Endothelial cell of umbilical vein (primary cell): ENCODE data around the gene R3HDM1. TPM values are rescaled to one million over a fixed set of nuclear protein-coding genes. Genes with fewer than 3 reads are reported as not detected.
A peak's percentile ranks its signal among the peaks of the same experiment; 100 is the strongest.

ENCODE experiments used
- BruUV-seq: library from RNA; stranded (reverse); fragments of 400-500 nt; replicated peaks from 2 replicates; lab custom pipeline; 2021; lab: Mats Ljungman, UMichigan
- CTCF ChIA-PET: fragments of 300-600, 350-600 bp; sonication (Branson Sonifier 250); formaldehyde crosslinking; loops from one replicate; lab custom pipeline; 2021; ENCODE audit warnings: antibody characterized with exemption, inconsistent platforms; lab: Charles Lee
- POLR2A ChIA-PET: fragments of 300-600, 350-600 bp; sonication (Branson Sonifier 250); formaldehyde crosslinking; loops from one replicate; lab custom pipeline; 2021; ENCODE audit warnings: antibody characterized with exemption, inconsistent platforms; lab: Charles Lee
- DNase-seq: peaks from one replicate; pipeline ENCODE4 v3.0.0-alpha.2; 2011; ENCODE audit warnings: low read depth, low spot score
- FAIRE-seq: peaks from 2 replicates; lab custom pipeline; 2011; peaks lifted over from hg19 to GRCh38; lab: Jason Lieb, UNC
- H2AFZ ChIP-seq: 2 replicates; pipeline ENCODE4 v1.6.0; 2012; ENCODE audit warnings: low read depth, low read length, control low read depth, inconsistent platforms
- H3K27ac ChIP-seq: 2 replicates; pipeline ENCODE4 v1.5.1; 2011; ENCODE audit warnings: low read depth, mild to moderate bottlenecking, control low read depth, low read length, moderate library complexity; ENCODE audit not compliant: insufficient read depth
- H3K27me3 ChIP-seq, 2 experiments: 2 replicates each; pipeline versions ENCODE4 v1.6.0 to v1.6.1; 2011; ENCODE audit warnings: low read length in 2 of 2, mixed read lengths in 1 of 2; ENCODE audit not compliant: control insufficient read depth in 2 of 2, insufficient read depth in 2 of 2
- H3K36me3 ChIP-seq, 2 experiments: 2 replicates in 1 of 2; 3 replicates in 1 of 2; pipeline ENCODE4 v1.5.1; 2011; ENCODE audit warnings: low read length in 2 of 2, mild to moderate bottlenecking in 1 of 2, moderate library complexity in 1 of 2; ENCODE audit not compliant: control insufficient read depth in 2 of 2, insufficient read depth in 2 of 2; ENCODE audit errors: extremely low read depth in 1 of 2
- H3K4me1 ChIP-seq: 3 replicates; pipeline ENCODE4 v1.5.1; 2011; ENCODE audit warnings: mild to moderate bottlenecking, low read length; ENCODE audit not compliant: control insufficient read depth, insufficient read depth; ENCODE audit errors: extremely low read depth
- H3K4me2 ChIP-seq: 2 replicates; pipeline ENCODE4 v1.6.1; 2011; ENCODE audit warnings: low read length, control low read depth, mixed read lengths; ENCODE audit not compliant: insufficient read depth
- H3K4me3 ChIP-seq, 3 experiments: fragments of 200-600 bp in 1 of 3; sonication (generic), shearing (Covaris generic) in 1 of 3; replicated peaks in 1 of 3; 2 replicates each; pipeline ENCODE4 v1.5.1; 2011 to 2016; ENCODE audit warnings: control low read depth in 3 of 3, low read length in 3 of 3, mild to moderate bottlenecking in 2 of 3, inconsistent platforms in 1 of 3, low read depth in 1 of 3, moderate library complexity in 1 of 3; ENCODE audit not compliant: insufficient read depth in 1 of 3
- H3K79me2 ChIP-seq: 2 replicates; pipeline ENCODE4 v1.6.0; 2012; ENCODE audit warnings: low read length, inconsistent platforms; ENCODE audit not compliant: control insufficient read depth, insufficient read depth
- H3K9ac ChIP-seq: replicated peaks from 2 replicates; pipeline ENCODE3; 2011; ENCODE audit warnings: low read length, control low read depth; ENCODE audit not compliant: insufficient read depth; ENCODE audit errors: extremely low read depth
- H3K9me1 ChIP-seq: replicated peaks from 3 replicates; pipeline ENCODE4 v1.6.0; 2011; ENCODE audit warnings: mild to moderate bottlenecking, low read length; ENCODE audit not compliant: control insufficient read depth, insufficient read depth; ENCODE audit errors: extremely low read depth
- H3K9me3 ChIP-seq: replicated peaks from 2 replicates; pipeline ENCODE4 v1.5.1; 2012; ENCODE audit warnings: low read length, inconsistent platforms; ENCODE audit not compliant: control insufficient read depth, insufficient read depth
- H4K20me1 ChIP-seq: replicated peaks from 2 replicates; pipeline ENCODE3; 2011; ENCODE audit warnings: mild to moderate bottlenecking, low read length; ENCODE audit not compliant: control insufficient read depth, insufficient read depth; ENCODE audit errors: extremely low read depth
- GATA2 ChIP-seq: IDR thresholded peaks from 2 replicates; pipeline ENCODE4 v1.7.0; 2011; ENCODE audit warnings: low read depth, mild to moderate bottlenecking, moderate library complexity, mixed read lengths, low read length; ENCODE audit not compliant: insufficient read length, insufficient read depth
- JUN ChIP-seq: IDR thresholded peaks from 2 replicates; pipeline ENCODE4 v1.6.1; 2011; ENCODE audit warnings: borderline replicate concordance, low read depth; ENCODE audit not compliant: insufficient read length, insufficient read depth
- MAX ChIP-seq: IDR thresholded peaks from 2 replicates; pipeline ENCODE4 v1.6.1; 2011; ENCODE audit not compliant: insufficient read depth, insufficient read length
- MYC ChIP-seq: IDR thresholded peaks from one replicate; pipeline ENCODE4 v1.6.1; 2011; ENCODE audit warnings: mild to moderate bottlenecking, low read depth, low read length
- POLR2A ChIP-seq: IDR thresholded peaks from 2 replicates; pipeline ENCODE4 v1.6.1; 2012; ENCODE audit warnings: low read depth, mild to moderate bottlenecking, control low read depth, low read length
- POLR2AphosphoS5 ChIP-seq: IDR thresholded peaks from 2 replicates; pipeline ENCODE4 v1.6.1; 2012; ENCODE audit warnings: low read depth, mild to moderate bottlenecking, control low read depth, low read length, moderate library complexity; ENCODE audit not compliant: insufficient read depth
- dilution Hi-C: fragments of 300-500 bp; cut with MboI; formaldehyde crosslinking; loops from one replicate; pipeline ENCODE4 v1.15.0; 2019; ENCODE audit warnings: low sequenced_read_pairs; ENCODE audit not compliant: extremely low pct_ligation_motif_present
- intact Hi-C: fragments of 100-400 bp; cut with micrococcal nuclease; formaldehyde crosslinking; loops from one replicate; pipeline ENCODE4 v1.10.0; 2022
- polyA plus RNA-seq, 4 experiments: library from polyadenylated mRNA; depleted of rRNA in 3 of 4; stranded (reverse) in 3 of 4; unstranded in 1 of 4; fragments of >200 nt; gene quantifications; 2 replicates each; pipeline versions ENCODE4 v1.2.1 to v1.2.3, GENCODE V29; 2011 to 2012; ENCODE audit warnings: missing spikeins in 1 of 4
- total RNA-seq: library from RNA; stranded (reverse); gene quantifications from 2 replicates; pipeline ENCODE4 v1.2.3, GENCODE V29; 2021

Gene R3HDM1
- total and polyA plus RNA-seq, 2 donors (not counting 3 experiments of a cell fraction or from before 2014, with no cell fraction given), result 36.6 to 61.8 TPM

GRCh38 chr2:135740206-135740605 is 208.9 kb downstream of the R3HDM1 start:
- no TSS peak for BruUV-seq

GRCh38 chr2:135741043-135741394 is 209.7 kb downstream of the R3HDM1 start:
- ChIA-PET POLR2A (no interaction called here), CTCF (interaction anchor here (1.0 to 1.6 kb wide), 3 partner anchors 31 to 752 kb away, joined by 3 to 5 read pairs (median 3); no protein-coding TSS in a partner anchor)
- no peak for FAIRE-seq
- Histone ChIP-seq H3K4me3 (no peak overlapping the region), H4K20me1 (peaks cover 5% of the 10 kb centered on the region), H3K4me1 (peaks cover 28% of the 10 kb centered on the region), H3K27me3 (no peaks in the 10 kb centered on the region), H3K79me2 (peaks cover 43% of the 10 kb centered on the region), H3K9me3 (no peaks in the 10 kb centered on the region), H3K4me2 (peak overlapping the region; percentile 13), H3K9ac (no peak overlapping the region), H3K9me1 (no peaks in the 10 kb centered on the region), H3K27ac (peak overlapping the region; percentile 12), H3K36me3 (no peaks in the 10 kb centered on the region), H2AFZ (peak overlapping the region; percentile 99)
- TF ChIP-seq MYC, result no peak
- TF ChIP-seq POLR2A, result no peak
- no peak for TF ChIP-seq MAX
- TF ChIP-seq POLR2AphosphoS5, result no peak
- intact Hi-C loops, result loop anchor here (1.0 to 5.0 kb wide), 4 partner anchors 56 to 822 kb away; partner anchors contain the start of genes CCNT2, MCM6, R3HDM1 and ZRANB3
- dilution Hi-C loops, result no loop called here
- DNase-seq, result no peak
- BruUV-seq, result TSS peak; percentile 41

More at GRCh38 chr2:135740206-135740605, 208.9 kb downstream of the R3HDM1 start:
- H2AFZ ChIP-seq, result no peak overlapping the region
- H4K20me1 ChIP-seq, result peaks cover 2% of the 10 kb centered on the region
- dilution Hi-C loops (no loop called here), intact Hi-C loops (loop anchor here (2.0 to 5.0 kb wide), 2 partner anchors 137 to 821 kb away; partner anchors contain the start of genes CCNT2 and MCM6)
- H3K4me2 ChIP-seq, result no peak overlapping the region
- H3K4me1 ChIP-seq, result peaks cover 20% of the 10 kb centered on the region
- ChIA-PET CTCF (interaction anchor here (0.6 to 1.6 kb wide), 3 partner anchors 57 to 736 kb away, joined by 3 to 5 read pairs (median 3); no protein-coding TSS in a partner anchor), POLR2A (no interaction called here)
- no peak for DNase-seq
- H3K36me3 ChIP-seq, result no peaks in the 10 kb centered on the region
- no peaks in the 10 kb centered on the region for H3K9me3 ChIP-seq
- H3K9ac ChIP-seq, result no peak overlapping the region
- H3K4me3 ChIP-seq, result no peak overlapping the region
- FAIRE-seq, result no peak
- no peaks in the 10 kb centered on the region for H3K27me3 ChIP-seq
- no peaks in the 10 kb centered on the region for H3K9me1 ChIP-seq
- H3K27ac ChIP-seq, result no peak overlapping the region
- no peak for TF ChIP-seq JUN
- TF ChIP-seq MAX, result no peak
- no peak for TF ChIP-seq GATA2
- peaks cover 35% of the 10 kb centered on the region for H3K79me2 ChIP-seq
